ENCODE results near the gene DRC7.
"Not testable (repeated sequence)": the region's sequence is repeated elsewhere in the genome, so short reads cannot be mapped to it uniquely, and the experiment has no call there.

Gene DRC7

DNA sequence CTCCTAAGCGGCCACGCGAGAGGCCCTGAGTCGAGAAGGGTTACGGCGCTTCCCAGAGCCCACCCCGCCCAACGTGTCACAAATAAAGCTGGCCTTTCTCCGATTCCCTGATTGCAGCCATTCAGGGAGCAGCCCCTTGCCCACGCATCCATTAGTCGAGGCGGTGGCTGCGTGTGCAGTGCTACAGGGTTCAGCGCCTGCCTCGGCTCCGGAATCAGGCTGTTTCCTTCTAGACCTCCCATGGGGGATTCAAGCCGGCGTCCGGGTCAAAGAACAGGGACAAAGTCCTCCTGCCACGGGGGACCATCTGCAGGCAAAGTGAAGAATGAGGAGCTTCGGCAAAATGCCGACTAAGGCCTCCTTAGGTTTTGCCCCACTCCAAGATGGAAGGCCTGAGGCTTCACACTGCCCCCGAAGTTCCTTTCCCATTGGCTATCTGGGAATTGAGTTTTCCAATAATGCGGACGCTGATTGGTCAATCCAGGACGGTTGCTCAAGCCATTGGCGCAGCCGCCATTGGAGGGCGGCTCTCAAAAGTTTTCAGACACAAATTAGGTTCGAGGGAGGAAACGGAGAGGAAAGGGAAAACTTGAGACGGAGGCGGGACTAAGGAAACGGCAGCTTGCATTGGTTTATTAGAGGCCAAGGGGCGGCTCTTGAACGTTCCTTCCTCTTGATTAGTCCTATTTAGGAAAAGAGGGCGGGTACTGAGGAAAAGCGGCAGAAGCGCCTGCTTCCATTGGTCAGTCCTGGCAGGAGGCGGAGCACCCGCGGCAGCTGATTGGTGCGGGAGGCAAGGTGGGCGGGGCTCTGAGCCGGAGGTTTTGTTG is 40.5 kb downstream of the DRC7 start:
- DNase-seq (ENCODE audit: low read depth in 1 of 2, low spot score in 1 of 2) = peak; percentile 94 to 95

DNA sequence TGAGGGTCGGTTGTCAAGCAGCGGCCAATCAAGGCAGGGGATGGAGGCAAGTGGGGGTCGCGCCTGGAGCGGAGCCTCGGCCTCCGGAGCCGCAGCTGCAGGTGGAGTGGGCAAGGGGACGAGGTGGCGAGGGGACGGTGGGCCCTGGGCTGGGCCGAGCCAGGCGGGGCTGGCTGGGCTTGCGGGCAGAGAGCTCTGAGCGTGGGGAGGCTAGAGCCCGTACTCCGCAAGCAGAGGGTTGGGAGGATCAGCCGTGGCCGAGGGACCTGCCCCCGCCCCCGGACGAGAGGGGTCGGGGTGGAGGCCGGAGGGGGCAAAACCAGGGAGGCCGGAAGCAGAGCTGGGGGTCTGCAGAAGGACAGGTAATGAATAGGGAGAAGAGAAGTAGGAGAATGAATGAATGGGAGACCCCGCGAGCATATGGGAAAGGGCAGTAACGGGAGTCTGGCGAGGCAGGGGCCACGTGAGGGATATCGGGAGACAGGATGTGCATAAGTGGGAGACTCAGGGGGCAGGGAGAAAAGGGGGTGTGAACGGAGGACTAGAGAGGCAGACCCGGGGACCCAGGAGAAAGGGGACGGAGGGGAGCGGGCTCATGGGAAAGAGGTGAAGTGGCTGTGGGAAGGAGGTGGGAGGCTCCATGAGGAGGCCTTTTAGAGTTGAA is 41.3 kb downstream of the DRC7 start, which contains the start of gene KATNB1:
KATNB1 (plus strand) TSS at position 16 of the 664 bp plus-strand sequence. CDS start 1,474 bp downstream, outside the sequence.
- DNase-seq (ENCODE audit: low read depth in 1 of 2, low spot score in 1 of 2) = no peak

DNA sequence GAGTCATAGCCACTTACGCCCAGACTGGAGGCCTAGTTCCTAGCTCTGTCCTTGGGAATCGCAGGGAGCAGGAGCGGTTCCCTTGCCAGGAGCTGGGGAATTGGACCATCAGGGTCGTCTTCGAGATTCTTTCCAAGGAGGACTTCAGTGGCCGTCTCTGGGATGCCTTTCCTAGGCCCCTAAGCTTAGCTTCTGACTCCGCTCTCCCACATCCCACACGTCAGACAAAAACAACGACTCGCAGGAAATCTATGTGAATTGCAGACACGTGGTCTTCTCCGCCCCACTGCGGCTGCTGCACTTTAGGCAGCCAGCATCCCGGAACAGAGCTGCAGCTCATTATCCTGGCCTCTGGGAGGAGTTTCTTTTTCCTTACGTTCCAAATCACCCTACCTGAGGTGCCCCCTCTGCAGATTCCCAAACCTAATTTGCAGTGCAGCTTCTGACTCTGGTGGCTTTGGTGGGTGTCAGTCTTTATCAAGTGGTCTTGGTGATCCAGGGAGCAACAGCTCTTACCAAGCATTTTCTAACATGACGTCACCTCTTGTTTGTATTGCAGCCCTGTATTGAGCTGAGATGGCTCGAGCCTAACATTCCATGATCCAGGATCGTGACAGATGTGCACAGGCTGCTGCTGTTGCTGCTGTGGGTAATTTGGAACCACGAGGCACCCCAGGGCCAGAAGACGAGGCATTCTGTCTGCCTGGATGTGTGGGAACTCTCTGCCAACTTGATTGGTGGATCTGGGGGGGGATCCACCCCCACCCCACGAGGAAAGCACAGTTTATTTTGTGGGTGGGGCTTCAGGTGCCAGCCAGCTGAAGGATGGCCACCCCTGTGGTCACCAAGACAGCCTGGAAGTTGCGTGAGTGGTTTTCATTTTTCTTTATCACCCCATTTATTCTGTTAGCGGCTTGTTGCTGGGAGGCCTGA is 42.1 kb downstream of the DRC7 start:
- DNase-seq (ENCODE audit: low read depth in 1 of 2, low spot score in 1 of 2) = peak in 1 of 2 donors; percentile 11

DNA sequence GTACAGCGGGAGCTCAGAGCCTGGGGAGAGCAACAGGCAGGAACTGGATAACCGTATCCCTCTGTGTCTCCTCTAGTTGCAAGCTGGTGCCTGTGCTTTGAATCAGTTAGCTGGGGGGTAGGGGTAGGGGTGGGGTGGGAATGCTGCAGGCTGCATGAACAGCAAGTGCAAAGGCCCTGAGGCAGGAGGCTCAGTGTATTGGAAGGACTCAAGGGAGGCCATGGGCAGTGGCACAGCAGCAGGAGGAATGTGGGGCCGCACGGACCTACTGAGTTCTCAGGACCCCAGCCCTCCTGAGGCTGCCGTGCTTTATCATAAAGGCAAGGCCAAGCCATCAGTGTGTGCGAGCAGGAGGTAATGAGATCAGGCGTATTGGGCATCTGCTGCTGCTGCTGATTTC is 44.2 kb downstream of the DRC7 start:
- no peak for DNase-seq (ENCODE audit: low read depth in 1 of 2, low spot score in 1 of 2)

DNA sequence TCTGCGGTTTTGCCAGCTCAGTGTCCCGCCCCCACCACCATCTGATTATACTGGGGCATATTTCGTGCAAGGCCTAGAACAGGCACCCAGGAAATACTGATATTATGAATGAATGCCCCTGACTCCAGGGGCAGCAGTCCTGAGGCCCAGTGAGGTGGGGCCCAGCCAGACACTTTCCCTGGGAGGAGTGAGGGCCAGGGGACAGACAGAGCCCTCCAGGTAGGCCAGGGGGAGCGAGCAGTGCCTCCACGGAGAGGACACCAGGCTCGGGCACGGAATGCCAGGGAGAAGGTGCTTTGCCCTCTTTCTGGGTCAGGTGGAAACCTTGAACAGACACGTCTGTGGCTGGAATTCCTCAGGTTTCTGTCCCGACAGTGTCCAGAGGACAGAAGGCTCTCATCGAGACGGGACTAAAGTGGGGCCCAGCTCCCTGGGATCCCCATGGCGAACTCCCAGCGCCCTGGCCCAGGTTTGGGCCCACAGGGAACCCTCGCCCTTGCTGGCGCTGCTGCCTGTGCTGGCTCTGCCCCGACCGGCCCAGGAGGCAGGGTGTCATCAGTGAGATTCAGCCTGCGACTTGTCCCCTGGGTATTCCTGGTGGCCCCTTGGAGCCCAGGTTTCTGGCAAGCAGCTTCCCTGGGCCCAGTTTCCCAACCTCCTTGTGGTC is 45.3 kb downstream of the DRC7 start:
- no peak for DNase-seq (ENCODE audit: low read depth in 1 of 2, low spot score in 1 of 2)

DNA sequence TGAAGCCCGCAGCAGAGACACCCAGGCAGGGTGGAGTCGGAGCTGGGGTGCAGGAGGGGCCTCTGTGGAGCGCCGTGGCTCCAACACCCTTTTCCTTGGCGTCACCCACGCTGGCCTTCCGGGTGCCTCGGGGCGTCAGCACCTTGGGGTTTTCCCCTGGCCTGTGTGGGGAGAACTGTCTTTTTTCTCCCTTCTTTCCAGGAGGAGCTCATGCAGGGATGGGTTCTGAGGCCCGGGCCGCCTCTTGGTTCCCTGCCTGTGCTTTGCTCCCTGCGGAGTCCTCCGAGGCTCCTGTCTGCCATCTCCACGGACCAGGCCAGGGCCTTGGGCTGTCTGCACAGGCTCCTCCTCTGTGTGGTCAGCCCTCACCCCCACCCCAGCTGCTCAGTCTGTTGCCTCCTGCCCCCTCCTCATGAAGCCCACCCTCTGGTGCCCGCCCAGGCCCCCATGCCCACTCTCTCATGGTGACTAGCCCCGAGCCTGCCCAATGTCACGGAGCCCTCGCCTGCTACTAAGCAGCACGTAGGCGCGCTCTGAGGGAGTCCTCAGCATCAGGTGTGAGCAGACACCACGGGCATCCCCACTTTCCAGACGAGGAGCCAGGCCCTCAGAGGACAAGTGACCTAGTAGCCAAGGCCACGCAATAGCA is 45.9 kb downstream of the DRC7 start:
- no peak for DNase-seq (ENCODE audit: low read depth in 1 of 2, low spot score in 1 of 2)

DNA sequence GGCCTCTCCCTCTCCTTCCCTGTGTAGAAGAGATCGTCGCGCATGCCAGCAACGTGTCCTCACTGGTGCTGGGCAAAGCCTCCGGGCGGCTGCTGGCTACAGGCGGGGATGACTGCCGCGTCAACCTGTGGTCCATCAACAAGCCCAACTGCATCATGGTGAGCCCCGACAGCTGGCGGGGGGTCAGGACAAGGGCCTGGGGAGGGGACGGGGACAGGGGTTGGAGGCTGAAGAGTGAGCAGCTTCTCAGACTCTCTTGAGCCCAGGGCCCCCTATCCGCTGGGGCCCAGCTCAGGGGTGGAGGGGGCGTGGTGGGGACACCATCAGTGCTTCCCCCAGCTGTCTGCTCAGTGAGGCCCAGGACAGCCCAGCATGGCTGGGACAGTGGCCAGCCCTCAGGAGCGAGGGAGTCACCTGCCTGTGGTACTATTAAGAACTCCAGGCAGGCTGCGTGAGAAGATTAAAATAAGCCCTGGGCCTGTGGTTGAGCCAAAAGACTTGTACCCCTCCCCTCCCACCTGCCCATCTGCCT is 47.1 kb downstream of the DRC7 start:
- no peak for DNase-seq (ENCODE audit: low read depth in 1 of 2, low spot score in 1 of 2)

DNA sequence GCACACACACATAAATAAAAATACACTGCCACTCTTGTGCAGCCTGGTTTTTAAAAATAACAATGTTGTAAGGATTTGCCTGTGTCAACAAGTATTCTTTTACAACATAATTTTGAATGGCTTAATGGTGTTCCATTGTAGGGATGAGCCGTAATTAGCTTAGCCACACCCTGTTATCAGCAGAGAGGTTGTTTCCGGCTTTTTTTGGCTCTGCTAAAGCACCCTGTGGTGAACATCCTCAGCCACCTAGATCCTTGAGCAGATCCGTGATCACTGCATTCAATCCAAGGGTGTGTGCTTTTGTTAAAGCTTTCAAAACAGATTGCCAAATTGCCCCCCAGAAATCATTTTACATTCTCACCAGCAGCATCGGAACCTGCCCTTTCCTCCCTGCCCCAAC is 47.9 kb downstream of the DRC7 start:
- DNase-seq (ENCODE audit: low read depth in 1 of 2, low spot score in 1 of 2) = no peak

DNA sequence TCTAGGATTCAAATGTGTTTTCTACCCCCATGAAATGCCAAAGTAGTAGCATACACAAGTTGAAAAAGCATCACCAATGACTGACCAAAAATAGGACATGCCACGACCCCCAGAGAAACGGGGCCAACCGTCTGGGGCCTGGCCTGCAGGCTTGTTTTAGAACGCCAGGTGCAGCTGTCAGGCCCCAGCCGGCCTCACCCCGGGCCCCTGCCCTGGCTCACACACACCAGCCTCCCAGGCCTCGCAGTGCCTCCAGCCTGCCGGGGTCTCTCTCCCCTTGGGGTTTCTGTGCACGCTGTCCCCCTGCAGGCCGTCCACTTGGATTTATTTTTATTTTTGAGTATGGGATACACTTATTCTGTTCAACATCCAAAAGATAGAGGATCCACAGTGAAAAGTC is 48.9 kb downstream of the DRC7 start:
- DNase-seq (ENCODE audit: low read depth in 1 of 2, low spot score in 1 of 2) = no peak

DNA sequence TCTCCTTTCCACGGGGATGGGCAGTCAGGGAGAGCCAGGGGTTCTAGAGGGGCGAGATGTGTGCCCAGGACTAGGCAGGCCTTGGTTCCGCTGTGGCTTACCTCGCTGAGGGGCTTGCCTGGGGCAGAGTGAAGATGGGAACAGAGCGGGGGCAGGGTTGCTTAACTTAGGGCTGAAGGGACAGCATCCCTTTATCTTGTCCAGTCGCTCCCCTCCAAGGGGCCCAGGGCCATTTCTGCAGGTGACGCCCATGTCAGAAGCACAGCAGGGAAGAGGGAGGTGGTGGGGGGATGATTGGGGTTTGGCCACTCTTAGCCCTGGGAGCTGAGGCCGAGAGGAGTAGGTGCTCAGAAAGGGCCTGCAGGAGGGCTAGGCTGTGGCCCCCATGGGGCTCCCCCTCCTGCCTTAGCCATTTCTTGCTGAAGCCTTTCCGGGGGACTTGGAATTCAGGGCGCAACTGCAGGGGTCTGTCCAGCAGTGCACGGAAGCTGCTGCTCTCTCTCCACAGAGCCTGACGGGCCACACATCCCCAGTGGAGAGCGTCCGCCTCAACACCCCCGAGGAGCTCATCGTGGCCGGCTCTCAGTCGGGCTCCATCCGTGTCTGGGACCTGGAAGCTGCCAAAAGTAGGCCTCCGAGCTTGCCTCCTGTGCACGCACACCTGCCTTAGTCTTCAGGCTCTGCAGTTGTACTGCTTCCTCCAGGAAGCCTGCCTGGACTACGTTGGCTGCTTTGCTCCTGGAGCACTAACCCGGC is 49.5 kb downstream of the DRC7 start:
- DNase-seq (ENCODE audit: low read depth in 1 of 2, low spot score in 1 of 2) = no peak

DNA sequence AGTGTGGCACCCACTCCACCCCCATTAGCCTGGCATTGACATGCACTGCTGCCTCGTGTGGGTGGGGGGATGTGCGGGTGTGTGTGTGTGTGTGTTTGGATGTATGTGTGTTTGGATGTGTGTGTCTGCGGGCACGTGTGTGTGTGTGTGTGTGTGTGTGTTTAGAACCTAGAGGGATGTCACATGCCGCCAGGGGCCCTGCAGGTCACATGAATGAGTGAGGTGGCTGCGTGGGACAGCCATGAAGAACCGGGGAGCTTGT is 50.0 kb downstream of the DRC7 start:
- DNase-seq (ENCODE audit: low read depth in 1 of 2, low spot score in 1 of 2) = no peak

DNA sequence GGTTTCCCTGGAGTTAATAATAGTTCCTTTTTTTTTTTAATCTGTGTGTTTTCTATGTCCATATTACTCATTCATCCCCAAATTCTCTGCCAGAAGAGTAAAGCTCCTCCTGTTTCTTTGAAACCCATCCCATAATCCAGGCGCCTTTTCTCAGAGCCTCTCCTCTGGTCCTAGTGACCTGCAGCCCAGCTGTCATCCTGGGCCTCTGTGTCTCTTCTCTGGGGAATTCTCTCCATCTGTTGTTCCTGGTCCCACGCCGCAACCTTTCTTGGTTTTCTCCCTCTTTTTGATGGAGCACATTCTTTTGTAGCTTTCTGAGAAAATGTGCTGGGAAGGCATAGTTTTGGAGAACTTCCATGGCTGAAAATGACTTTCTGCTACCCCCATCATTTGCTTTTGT is 51.2 kb downstream of the DRC7 start:
- DNase-seq (ENCODE audit: low read depth in 1 of 2, low spot score in 1 of 2) = no peak

DNA sequence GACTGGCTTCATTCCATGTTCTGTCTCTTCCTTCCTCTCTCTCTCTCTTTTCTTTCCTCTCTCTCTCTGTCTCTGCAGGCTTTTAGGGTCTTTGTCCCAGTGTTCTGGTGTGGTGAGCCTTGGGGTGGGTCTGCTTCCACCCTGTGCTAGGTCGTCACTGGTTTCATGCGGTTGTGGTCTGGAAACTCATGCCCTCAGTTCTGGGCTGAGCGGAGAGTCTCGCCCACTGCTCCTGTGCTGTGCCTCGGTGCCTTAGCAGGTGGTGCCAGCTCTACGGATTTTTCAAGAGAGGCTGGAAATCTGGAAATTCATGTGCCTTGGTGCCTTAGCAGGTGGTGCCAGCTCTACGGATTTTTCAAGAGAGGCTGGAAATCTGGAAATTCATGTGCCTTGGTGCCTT is 51.7 kb downstream of the DRC7 start:
- not testable (repeated sequence) for DNase-seq (ENCODE audit: low read depth in 1 of 2, low spot score in 1 of 2)

DNA sequence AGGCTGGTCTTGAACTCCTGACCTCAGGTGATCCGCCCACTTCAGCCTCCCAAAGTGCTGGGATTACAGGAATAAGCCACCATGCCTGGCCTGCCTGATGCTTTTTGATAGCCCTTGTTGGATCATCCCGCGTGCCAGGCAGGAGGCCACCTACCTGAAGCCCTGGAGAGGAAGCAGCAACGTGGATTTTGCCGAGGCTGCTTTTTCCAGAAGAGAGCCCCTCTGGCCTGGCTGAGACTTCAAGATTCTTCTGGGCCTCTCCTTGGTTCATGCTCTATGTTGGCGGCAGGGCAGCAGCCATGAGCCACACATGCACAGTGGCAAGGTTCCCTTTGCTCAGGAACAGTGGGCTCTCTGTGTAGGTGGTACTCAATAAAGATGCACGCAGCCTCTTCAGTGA is 52.5 kb downstream of the DRC7 start:
- no peak for DNase-seq (ENCODE audit: low read depth in 1 of 2, low spot score in 1 of 2)

DNA sequence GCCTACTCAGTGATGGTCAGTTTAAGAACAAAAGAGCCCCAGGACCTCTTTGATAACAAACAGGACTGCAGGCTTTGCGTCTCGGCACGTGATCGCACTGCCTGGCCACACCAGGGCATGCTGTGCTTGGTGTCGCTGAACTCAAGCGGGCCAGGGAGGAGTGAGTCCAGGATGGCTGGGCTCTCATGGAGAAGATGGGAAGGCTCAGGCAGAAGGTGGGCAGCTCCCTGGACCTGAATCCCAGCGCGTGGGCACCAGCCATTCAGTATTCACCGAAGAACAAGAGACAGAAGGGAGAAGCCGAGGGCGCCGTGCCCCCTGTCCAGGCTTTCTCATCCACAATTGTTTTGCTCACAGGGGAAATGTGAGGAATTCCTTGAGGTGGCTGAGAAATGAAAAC is 52.9 kb downstream of the DRC7 start:
- no peak for DNase-seq (ENCODE audit: low read depth in 1 of 2, low spot score in 1 of 2)

DNA sequence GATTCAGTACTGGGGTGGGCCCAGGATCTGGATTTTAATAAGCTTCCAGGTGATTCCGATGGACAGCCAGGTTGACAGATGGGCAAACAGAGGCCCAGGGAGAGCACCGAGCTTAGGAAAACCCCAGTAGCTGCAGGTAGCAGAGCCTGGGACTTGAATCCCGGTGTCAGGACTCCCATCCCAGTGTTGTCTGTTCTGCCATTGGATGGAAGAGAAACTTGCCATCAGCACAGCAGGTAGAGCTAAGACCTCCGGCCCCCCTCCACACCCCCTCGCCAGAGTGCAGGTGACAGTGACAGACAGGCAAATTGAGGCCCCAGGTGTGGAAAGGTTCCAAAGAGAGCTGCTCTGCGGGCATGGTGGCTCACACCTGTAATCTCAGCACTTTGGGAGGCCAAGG is 53.4 kb downstream of the DRC7 start:
- no peak for DNase-seq (ENCODE audit: low read depth in 1 of 2, low spot score in 1 of 2)

DNA sequence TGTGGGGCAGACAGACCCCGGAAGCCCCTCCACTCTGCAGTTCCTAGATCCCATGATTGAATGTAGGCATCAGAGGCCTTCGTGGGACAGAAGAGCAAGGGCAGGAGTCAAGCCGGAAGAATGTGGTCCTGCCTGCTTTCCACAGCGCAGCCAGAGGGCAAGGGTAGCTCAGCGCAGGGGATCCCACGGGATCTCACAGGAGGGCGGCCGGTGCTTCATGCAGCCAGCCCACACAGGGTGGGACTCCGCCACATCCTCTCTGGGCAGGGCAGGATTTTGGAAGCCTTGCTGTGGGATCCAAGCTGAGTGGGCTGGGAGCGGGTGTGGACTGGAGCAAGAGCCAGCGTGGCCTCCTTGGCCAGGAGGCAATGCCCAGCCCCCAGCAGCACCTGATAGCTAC is 54.0 kb downstream of the DRC7 start:
- DNase-seq (ENCODE audit: low read depth in 1 of 2, low spot score in 1 of 2) = no peak

DNA sequence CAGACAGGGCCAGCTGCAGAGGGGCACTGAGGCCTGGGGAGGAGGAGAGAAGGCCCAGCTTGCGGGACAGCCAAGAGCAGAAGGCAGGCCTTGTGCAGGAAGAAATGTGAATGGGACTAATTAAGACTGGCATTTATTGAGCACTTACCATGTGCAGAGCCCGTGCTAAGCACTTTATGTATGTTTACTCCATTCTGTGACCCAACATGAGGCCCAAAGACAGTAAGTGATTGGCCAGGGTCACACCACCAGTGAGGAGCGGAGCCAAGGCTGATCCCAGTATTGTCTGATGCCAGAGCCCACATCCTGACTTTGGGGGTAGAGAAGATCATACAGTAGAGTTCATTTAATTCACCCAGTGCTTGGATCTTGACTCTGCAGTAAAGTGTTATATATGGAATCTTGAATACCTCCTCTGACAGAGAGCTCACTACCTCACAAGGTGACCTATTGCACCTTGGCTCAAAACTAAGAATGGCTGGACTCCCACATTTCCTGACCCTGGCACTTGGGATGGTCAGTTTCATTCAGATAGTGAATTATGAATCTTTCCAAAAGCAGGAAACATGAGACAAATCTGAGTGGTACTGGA is 54.6 kb downstream of the DRC7 start:
- no peak for DNase-seq (ENCODE audit: low read depth in 1 of 2, low spot score in 1 of 2)

DNA sequence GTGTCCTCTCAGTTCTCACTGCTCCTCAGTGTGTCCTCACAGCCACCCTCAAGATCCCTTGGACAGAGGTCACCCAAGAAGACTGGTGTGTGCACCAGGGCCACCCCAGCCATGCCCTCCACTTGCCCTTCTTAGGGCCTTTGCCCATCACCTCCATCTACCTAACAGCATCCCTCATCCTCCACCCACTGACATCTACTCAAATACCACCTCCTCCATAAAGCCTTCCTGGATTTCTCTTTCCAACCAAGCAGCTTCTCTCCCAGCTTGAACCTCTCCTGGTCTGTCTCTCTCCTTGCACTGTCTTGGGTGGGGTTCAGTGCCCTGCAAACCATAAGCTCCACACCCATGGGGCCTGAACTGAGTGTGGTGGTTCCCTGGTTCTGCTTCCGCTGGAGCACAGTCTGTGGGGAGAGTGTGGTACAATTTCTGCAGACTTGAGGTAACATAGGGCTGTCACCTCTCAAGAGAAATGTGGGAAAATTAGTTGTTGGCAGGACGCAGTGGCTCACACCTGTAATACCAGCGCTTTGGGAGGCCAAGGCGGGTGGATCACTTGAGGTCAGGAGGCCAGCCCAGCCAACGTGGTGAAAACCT is 55.3 kb downstream of the DRC7 start:
- no peak for DNase-seq (ENCODE audit: low read depth in 1 of 2, low spot score in 1 of 2)

Data from activated T-helper 1 cell treated with anti-CD3 and anti-CD28 coated beads, Interleukin-2, amount 50 U/mL, for 16 hours (primary cell).